ENCODE measurements around the gene MMEL1.

MMEL1 gene

GRCh38 chr1:2591581-2592261 lies 41.1 kb downstream of the MMEL1 start:
- TF ChIP-seq CTCF (conservative IDR thresholded peaks at IDR 0.05; ENCODE audit: control insufficient read depth, insufficient read depth, low read depth, low read length) = no peak
- H3K4me3 ChIP-seq (ENCODE audit: control insufficient read depth, low read depth, low read length) = no peak overlapping the region
- no peak for DNase-seq (ENCODE audit: low read depth)

GRCh38 chr1:2591233-2591580 lies 41.6 kb downstream of the MMEL1 start:
- no peak for TF ChIP-seq CTCF (conservative IDR thresholded peaks at IDR 0.05; ENCODE audit: control insufficient read depth, insufficient read depth, low read depth, low read length)
- H3K4me3 ChIP-seq (ENCODE audit: control insufficient read depth, low read depth, low read length) = no peak overlapping the region
- DNase-seq (ENCODE audit: low read depth) = no peak

- no peak for DNase-seq (ENCODE audit: low read depth)
- no peak overlapping the region for H3K4me3 ChIP-seq (ENCODE audit: control insufficient read depth, low read depth, low read length)
- TF ChIP-seq CTCF (conservative IDR thresholded peaks at IDR 0.05; ENCODE audit: control insufficient read depth, insufficient read depth, low read depth, low read length) = no peak
Measured at GRCh38 chr1:2590233-2591141, 42.3 kb downstream of the MMEL1 start.

GRCh38 chr1:2589431-2590232 lies 43.2 kb downstream of the MMEL1 start:
- DNase-seq (ENCODE audit: low read depth) = no peak
- no peak overlapping the region for H3K4me3 ChIP-seq (ENCODE audit: control insufficient read depth, low read depth, low read length)
- no peak for TF ChIP-seq CTCF (conservative IDR thresholded peaks at IDR 0.05; ENCODE audit: control insufficient read depth, insufficient read depth, low read depth, low read length)

- DNase-seq (ENCODE audit: low read depth) = no peak
- no peak overlapping the region for H3K4me3 ChIP-seq (ENCODE audit: control insufficient read depth, low read depth, low read length)
- TF ChIP-seq CTCF (conservative IDR thresholded peaks at IDR 0.05; ENCODE audit: control insufficient read depth, insufficient read depth, low read depth, low read length) = no peak
Measured at GRCh38 chr1:2588661-2589430, 44.0 kb downstream of the MMEL1 start.
